NB4 (cell line): ENCODE measurements around the gene SHB.

Source experiments
- POLR2A ChIP-seq: IDR thresholded peaks from 2 replicates; pipeline ENCODE4 v1.6.1; 2011; ENCODE audit warnings: mild to moderate bottlenecking; ENCODE audit not compliant: insufficient read length; ENCODE audit errors: extremely low read depth
- TF ChIP-seq, protein P1 (sequence below): IDR thresholded peaks from one replicate; pipeline ENCODE4 v1.5.1; 2012; ENCODE audit warnings: low read depth, low read length
- TF ChIP-seq, protein P2 (sequence below): IDR thresholded peaks from 2 replicates; pipeline ENCODE4 v1.6.1; 2011; ENCODE audit warnings: low read depth, low read length

DNA sequence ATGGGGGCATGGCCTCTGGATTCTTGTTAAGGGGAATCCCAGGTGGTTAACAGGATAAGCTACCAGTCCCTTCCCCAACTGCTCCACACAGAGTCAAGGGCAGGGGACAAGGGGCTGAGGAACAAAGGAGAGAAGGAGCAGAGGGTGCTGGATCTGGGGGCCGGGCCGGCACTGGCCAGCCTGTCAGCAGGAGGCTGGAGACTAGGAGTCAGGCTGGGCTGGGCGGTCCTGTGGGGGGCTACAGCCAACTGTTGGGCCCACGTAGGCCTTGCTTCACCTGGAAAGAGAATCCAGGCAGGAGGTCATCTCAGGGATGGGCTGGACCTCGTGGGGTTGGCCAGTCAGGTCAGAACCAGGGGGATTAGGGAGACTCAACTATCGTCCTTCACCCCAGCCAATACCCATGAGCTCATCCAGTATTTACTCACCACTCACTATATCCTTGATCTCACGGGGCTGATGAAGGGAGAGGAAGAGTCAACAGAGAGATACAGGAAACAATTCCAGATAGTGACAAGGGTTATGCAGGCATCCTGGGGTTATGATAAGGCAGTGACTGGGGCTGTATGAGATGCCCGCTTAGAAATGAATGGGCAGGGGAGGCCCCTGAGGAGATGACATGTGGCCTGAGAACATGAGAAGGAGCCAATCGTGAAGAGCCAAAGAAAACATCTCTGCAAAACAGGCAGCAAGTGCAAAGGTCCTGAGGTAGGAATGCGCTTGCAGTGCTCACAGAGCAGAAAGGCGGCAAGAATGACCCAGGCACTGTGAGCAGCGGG is 117.2 kb downstream of the SHB start:
- TF ChIP-seq, protein P1, sequence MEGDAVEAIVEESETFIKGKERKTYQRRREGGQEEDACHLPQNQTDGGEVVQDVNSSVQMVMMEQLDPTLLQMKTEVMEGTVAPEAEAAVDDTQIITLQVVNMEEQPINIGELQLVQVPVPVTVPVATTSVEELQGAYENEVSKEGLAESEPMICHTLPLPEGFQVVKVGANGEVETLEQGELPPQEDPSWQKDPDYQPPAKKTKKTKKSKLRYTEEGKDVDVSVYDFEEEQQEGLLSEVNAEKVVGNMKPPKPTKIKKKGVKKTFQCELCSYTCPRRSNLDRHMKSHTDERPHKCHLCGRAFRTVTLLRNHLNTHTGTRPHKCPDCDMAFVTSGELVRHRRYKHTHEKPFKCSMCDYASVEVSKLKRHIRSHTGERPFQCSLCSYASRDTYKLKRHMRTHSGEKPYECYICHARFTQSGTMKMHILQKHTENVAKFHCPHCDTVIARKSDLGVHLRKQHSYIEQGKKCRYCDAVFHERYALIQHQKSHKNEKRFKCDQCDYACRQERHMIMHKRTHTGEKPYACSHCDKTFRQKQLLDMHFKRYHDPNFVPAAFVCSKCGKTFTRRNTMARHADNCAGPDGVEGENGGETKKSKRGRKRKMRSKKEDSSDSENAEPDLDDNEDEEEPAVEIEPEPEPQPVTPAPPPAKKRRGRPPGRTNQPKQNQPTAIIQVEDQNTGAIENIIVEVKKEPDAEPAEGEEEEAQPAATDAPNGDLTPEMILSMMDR, result no peak
- TF ChIP-seq POLR2A, result no peak
- TF ChIP-seq, protein P2, sequence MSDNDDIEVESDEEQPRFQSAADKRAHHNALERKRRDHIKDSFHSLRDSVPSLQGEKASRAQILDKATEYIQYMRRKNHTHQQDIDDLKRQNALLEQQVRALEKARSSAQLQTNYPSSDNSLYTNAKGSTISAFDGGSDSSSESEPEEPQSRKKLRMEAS, result no peak
